NCI-H2081 treated with DMSO at 0.1 percent for 48 hours (cell line): ENCODE data around the gene HYPK.
A peak's percentile ranks its signal among the peaks of the same experiment; 100 is the strongest.

Experiments used
- DNase-seq: peaks from one replicate; lab custom pipeline; 2025; lab: John Stamatoyannopoulos, UW

HYPK gene, protein sequence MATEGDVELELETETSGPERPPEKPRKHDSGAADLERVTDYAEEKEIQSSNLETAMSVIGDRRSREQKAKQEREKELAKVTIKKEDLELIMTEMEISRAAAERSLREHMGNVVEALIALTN

DNA sequence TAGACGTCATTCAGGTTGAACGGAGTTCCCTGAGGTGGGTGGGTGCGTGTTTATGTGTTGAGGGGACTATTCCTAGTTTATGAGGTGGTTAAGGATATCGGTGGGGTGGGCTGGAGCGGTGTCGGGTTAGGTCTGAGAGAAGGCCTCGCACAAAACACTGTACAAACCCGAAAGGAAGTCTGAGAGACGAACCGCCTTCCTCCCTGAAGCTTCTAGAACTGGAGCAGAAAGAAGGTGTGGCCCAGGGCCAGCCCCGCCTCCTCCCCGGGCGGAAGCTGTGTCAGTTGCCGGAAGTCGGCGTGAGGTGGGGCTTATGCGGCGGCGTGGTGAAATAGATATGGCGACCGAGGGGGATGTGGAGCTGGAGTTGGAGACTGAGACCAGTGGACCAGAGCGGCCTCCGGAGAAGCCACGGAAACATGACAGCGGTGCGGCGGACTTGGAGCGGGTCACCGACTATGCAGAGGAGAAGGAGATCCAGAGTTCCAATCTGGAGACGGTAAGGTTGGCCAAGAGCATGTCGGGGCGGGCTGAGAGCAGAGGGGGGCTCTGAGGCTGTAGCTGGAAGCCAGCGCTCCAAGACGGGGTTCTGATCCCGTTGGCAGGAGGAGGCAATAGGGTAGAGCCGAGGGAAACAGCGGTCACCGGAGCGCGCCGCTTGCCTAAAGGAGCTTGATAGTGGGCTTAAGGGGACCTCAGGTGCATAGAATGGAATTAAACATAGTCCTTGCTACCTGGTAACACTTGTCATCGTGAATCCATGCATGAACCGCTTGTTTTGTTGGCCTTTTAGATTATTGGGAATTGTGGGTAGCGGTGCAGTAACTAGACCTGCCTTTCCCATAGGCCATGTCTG lies at the start of gene HYPK:
HYPK (plus strand) TSS at position 314 of the 856 bp plus-strand sequence; CDS start at position 338, 24 bp downstream.
- DNase-seq, result peak; percentile 53

- DNase-seq, result no peak
These were observed 48.5 kb upstream of the HYPK start for GRCh38 chr15:43751885-43752284.

- no peak for DNase-seq
These were observed 37.6 kb upstream of the HYPK start for GRCh38 chr15:43762824-43763223.

- no peak for DNase-seq
These were observed 36.5 kb upstream of the HYPK start for GRCh38 chr15:43763819-43764446.

- DNase-seq, result no peak
These were observed 30.7 kb upstream of the HYPK start for GRCh38 chr15:43769584-43770228.

GRCh38 chr15:43771816-43772215 lies 28.6 kb upstream of the HYPK start:
- no peak for DNase-seq

DNA sequence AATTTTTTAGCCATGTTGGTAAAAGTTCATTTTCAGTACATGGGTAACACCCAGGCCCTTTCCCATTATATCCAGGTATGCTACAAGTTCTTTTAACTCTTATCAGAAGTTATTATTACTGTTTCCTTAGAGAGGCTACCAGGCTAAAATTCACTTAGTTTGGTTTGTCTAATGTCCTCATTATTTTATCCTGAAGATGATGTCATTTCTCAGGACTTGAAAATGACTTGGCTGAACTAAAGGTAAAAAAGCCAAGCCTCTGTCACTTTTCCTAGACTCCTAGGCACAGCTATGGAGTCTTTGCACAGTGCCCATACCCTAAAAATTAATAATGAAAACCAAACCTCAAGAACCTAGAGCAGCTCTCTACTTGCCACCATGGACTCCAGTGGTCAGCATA lies 27.8 kb upstream of the HYPK start:
- DNase-seq, result no peak

- DNase-seq, result no peak
These were observed 26.3 kb upstream of the HYPK start for GRCh38 chr15:43774062-43774461.

DNA sequence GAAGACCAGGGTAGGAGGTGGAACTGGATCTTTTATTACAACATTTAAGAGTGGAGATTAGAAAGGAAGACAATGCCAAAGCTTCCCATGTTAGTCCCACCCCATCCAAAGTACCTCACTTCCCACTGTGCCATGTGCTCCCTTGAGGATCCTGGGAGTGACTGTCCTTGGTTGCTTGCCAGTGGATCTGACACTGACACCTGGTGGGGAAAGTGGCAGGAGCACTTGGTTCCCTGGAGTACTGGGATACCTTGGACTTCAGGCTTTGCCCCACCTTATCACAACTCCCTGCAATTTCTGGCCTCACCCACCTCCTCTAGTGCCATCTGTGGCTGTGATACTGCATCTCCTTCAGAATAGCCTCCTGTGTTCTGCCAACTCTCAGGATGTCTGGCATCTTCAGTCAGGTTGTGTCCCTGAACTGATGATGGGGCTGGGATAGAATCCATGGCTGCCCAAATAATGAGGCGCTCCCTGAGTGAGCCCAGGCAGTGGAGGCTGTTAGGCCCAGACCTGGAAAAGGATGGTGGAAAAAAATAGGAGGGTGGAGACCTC lies 24.9 kb upstream of the HYPK start:
- peak; percentile 27 for DNase-seq

DNA sequence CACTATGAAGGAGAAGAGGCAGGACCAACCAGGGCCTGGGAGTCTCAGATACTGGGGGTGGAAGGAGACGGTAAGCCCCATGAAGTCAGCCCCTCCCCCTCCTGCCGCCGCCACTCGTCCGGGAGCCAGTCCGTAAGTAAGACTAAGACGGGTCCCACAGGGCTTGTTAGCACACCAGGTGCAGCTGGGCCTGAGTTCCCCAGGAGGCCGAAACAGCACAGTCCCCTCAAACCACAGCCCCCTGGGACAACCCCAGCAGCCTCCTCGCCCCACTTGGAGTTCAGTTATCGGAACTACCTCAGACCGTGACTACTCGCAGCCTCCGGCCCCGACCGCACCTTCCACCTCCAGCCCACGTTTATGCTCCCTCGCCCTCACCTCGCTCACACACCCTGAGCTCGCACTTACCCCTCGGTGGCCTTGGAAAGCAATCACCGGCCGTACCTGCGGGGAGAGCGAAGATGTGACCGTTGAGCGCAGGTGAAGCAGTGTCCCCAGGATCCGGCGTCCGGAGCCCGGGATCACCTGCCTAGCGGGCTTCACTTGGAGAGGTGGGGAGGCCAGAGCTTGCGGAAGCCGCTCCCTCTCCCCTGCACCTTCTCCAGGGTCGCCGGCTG lies 24.2 kb upstream of the HYPK start:
- DNase-seq, result no peak

- peak; percentile 35 for DNase-seq
These were observed 23.6 kb upstream of the HYPK start, which contains the start of gene ELL3 for GRCh38 chr15:43776718-43777266. ELL3 (minus strand) TSS chr15:43776966; CDS start chr15:43776901, 65 bp downstream.

DNA sequence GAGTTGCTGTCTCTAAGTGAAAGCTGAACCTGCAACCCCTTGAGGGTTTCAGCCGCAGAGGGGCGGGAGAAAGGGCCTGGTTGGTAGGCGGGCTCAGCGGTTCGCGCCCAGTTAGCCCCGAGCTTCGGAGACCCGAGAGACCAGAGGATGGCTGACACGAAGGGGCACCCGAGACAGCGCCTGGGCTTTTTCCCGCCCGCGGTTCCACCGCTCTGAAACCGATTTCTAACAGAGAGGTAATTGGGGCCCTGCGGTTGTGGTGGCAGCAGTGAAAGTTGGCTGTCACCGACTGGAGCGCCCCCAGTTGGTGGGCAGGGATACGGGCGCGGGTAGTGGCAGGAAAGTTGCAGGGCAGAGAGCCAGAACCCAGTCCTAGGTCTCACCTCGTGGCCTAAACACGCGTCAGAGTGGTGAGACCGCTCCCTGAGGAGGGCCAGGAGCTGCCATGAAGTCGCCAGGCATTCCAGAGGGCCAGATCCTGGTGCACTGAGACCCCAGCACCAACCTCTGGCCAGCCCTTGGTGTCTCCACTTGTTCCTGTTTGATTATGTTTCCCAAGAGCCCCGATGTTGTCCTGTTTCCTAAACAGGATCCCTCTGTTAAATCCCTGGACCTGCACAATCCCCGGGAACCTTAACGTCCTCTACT lies 23.0 kb upstream of the HYPK start:
- peak; percentile 40 for DNase-seq

GRCh38 chr15:43779016-43779415 lies 21.4 kb upstream of the HYPK start:
- no peak for DNase-seq

DNA sequence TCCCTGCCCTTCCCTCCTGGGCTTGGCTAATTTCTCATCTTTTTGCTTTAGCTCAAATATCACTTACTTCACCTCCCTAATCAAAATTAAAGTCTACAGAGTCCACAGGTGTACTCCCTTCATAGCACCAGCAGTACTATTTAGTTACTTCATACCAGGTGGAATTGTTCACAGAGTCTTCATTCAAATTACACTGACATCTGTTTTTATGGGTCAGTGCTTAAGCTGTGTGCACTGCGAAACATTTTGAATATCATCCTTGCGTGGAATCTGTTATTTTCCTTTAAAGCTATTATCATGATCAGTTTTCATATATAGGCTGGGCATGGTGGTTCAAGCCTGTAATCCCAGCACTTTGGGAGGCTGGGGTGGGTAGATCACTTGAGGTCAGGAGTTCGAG lies 11.0 kb upstream of the HYPK start:
- DNase-seq, result no peak

GRCh38 chr15:43791993-43792760 lies 8.2 kb upstream of the HYPK start, which contains the start of gene SERF2:
SERF2 (plus strand) TSS chr15:43792320; CDS start chr15:43792377, 57 bp downstream.
- DNase-seq, result peak; percentile 88

- no peak for DNase-seq
These were observed 7.5 kb upstream of the HYPK start for GRCh38 chr15:43792761-43793476.

DNA sequence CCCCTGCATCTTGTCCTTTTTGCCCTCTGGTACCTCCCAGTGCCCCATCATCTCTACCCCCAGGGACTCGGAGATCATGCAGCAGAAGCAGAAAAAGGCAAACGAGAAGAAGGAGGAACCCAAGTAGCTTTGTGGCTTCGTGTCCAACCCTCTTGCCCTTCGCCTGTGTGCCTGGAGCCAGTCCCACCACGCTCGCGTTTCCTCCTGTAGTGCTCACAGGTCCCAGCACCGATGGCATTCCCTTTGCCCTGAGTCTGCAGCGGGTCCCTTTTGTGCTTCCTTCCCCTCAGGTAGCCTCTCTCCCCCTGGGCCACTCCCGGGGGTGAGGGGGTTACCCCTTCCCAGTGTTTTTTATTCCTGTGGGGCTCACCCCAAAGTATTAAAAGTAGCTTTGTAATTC lies 6.8 kb upstream of the HYPK start:
- no peak for DNase-seq

DNA sequence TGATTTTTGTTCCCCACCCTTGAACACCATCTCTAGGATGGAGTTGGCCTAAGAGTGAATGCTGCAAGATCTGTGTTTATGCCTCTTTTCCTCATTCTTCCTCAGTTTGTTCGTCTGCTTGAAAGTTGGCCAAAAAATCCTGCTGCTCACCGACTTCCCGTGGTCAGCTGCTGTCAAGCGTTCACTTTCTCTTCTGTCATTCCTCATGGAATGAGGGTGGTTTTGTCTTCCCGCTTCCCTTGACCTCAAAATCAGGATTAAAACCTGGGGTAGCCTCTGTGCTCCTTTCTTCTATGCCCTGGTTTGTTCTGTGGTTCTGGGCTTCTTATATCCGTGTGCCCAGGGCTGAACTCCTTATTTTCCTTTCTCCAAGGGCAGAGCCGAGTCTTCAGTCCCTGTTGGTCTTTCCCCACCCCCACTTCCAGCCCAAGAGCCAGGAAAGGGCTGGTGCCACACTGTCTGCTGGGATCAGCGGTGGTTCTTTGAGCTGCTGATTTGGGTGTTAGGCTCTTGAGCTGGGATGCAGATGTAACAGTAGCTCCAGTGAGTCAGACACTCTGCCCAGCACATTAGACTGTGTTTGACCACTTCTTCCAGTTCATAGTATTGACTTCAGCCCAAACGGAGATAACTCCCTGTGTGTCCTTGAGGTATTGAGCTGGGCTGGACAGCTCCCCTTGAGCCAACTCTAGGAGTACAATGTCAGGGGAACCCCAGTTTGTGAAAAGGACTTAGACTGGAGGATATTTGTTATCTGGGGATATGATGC lies 5.9 kb upstream of the HYPK start:
- DNase-seq, result no peak

DNA sequence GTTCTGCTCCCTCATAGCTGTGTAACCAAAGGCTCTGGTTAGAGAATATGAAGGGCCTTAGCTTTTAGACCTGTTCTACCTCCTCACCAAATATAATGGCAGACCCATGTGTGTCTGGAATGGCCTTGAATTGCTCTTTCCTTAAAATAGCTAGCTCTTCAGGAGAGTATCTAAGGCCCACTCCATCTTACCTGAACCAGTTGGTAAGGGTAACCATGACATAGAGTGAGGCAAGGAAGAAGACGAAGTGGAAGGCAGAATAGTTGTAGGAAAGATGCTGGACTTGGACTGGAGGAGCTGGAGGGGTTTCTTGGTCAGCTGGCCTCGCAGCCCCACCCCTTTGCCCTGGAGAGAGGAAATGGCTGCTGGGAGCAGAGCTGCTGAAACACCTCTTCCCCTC lies 5.2 kb upstream of the HYPK start:
- no peak for DNase-seq
